H9 (cell line): Measurements from ENCODE around the gene TRIM59. TPM values are rescaled to one million over a fixed set of nuclear protein-coding genes. Genes with fewer than 3 reads are reported as not detected.

Experiments used
- DNase-seq: peaks from one replicate; pipeline ENCODE4 v3.0.0-alpha.2; 2017
- H2AFZ ChIP-seq: one replicate; pipeline ENCODE4 v1.6.1; 2013; ENCODE audit warnings: mild to moderate bottlenecking, low read length, control low read depth, moderate library complexity
- H2AK5ac ChIP-seq: 2 replicates; pipeline ENCODE4 v1.6.1; 2013; ENCODE audit warnings: low read length, control low read depth, mixed read lengths; ENCODE audit not compliant: insufficient read length
- H2BK120ac ChIP-seq: one replicate; pipeline ENCODE4 v1.6.1; 2013; ENCODE audit warnings: low read depth, mild to moderate bottlenecking, low read length, control low read depth, inconsistent platforms; ENCODE audit not compliant: poor library complexity, severe bottlenecking
- H2BK12ac ChIP-seq: 2 replicates; pipeline ENCODE4 v1.6.1; 2013; ENCODE audit warnings: low read length, control low read depth, mixed read lengths, low read depth; ENCODE audit not compliant: insufficient read length
- H2BK15ac ChIP-seq: 2 replicates; pipeline ENCODE4 v1.6.1; 2013; ENCODE audit warnings: low read depth, low read length, control low read depth
- H2BK20ac ChIP-seq: one replicate; pipeline ENCODE4 v1.6.1; 2013; ENCODE audit warnings: low read depth, mild to moderate bottlenecking, low read length, control low read depth, inconsistent platforms; ENCODE audit not compliant: poor library complexity, severe bottlenecking
- H2BK5ac ChIP-seq: 2 replicates; pipeline ENCODE4 v1.6.1; 2013; ENCODE audit warnings: low read length, control low read depth, mixed read lengths; ENCODE audit not compliant: insufficient read length
- H3K14ac ChIP-seq: 2 replicates; pipeline ENCODE4 v1.6.1; 2013; ENCODE audit warnings: low read length, control low read depth; ENCODE audit not compliant: insufficient read depth
- H3K18ac ChIP-seq: 2 replicates; pipeline ENCODE4 v1.6.1; 2013; ENCODE audit warnings: low read depth, mild to moderate bottlenecking, mixed read lengths, low read length, control low read depth; ENCODE audit not compliant: insufficient read length
- H3K23ac ChIP-seq: 2 replicates; pipeline ENCODE4 v1.6.1; 2013; ENCODE audit warnings: low read length, control low read depth, mixed read lengths, low read depth; ENCODE audit not compliant: insufficient read length
- H3K23me2 ChIP-seq: 2 replicates; pipeline ENCODE4 v1.6.1; 2013; ENCODE audit warnings: low read depth, mild to moderate bottlenecking, mixed read lengths, low read length, control low read depth; ENCODE audit not compliant: insufficient read length, poor library complexity, severe bottlenecking
- H3K27ac ChIP-seq: 2 replicates; pipeline ENCODE4 v1.5.1; 2013; ENCODE audit warnings: low read length, control low read depth, mixed read lengths, low read depth; ENCODE audit not compliant: insufficient read length
- H3K27me3 ChIP-seq: 2 replicates; pipeline ENCODE4 v1.6.1; 2013; ENCODE audit warnings: low read length, control low read depth, inconsistent platforms; ENCODE audit not compliant: insufficient read depth
- H3K4ac ChIP-seq: 2 replicates; pipeline ENCODE4 v1.6.1; 2013; ENCODE audit warnings: low read depth, mild to moderate bottlenecking, control low read depth, inconsistent platforms, low read length, moderate library complexity
- H3K4me1 ChIP-seq: 2 replicates; pipeline ENCODE4 v1.6.1; 2013; ENCODE audit warnings: low read length, control low read depth, inconsistent platforms; ENCODE audit not compliant: insufficient read depth
- H3K4me2 ChIP-seq: 2 replicates; pipeline ENCODE4 v1.6.1; 2013; ENCODE audit warnings: low read length, control low read depth, mixed read lengths; ENCODE audit not compliant: insufficient read length, insufficient read depth
- H3K56ac ChIP-seq: 2 replicates; pipeline ENCODE4 v1.6.1; 2013; ENCODE audit warnings: low read depth, mild to moderate bottlenecking, mixed read lengths, low read length, control low read depth; ENCODE audit not compliant: insufficient read length
- H3K79me1 ChIP-seq: 2 replicates; pipeline ENCODE4 v1.6.1; 2013; ENCODE audit warnings: low read depth, mild to moderate bottlenecking, moderate library complexity, low read length, control low read depth, inconsistent platforms; ENCODE audit not compliant: insufficient read depth, poor library complexity, severe bottlenecking
- H3K79me2 ChIP-seq: 2 replicates; pipeline ENCODE4 v1.6.1; 2013; ENCODE audit warnings: low read length, control low read depth, inconsistent platforms; ENCODE audit not compliant: insufficient read depth
- H3K9ac ChIP-seq: 2 replicates; pipeline ENCODE4 v1.6.1; 2013; ENCODE audit warnings: low read length, control low read depth, mixed read lengths; ENCODE audit not compliant: insufficient read length; ENCODE audit errors: extremely low read depth
- H3K9me3 ChIP-seq: one replicate; pipeline ENCODE4 v1.6.1; 2013; ENCODE audit warnings: low read depth, low read length, inconsistent platforms; ENCODE audit not compliant: control insufficient read depth
- H3T11ph ChIP-seq: one replicate; pipeline ENCODE4 v1.6.1; 2013; ENCODE audit warnings: mild to moderate bottlenecking, low read length, control low read depth, inconsistent platforms
- H4K20me1 ChIP-seq: one replicate; pipeline ENCODE4 v1.6.1; 2013; ENCODE audit not compliant: control insufficient read depth, insufficient read length, insufficient read depth
- H4K5ac ChIP-seq: 2 replicates; pipeline ENCODE4 v1.6.1; 2013; ENCODE audit warnings: low read depth, mild to moderate bottlenecking, mixed read lengths, low read length, control low read depth; ENCODE audit not compliant: insufficient read length
- H4K8ac ChIP-seq: replicated peaks from 2 replicates; pipeline ENCODE4 v1.6.1; 2013; ENCODE audit warnings: low read length, control low read depth, mixed read lengths, low read depth; ENCODE audit not compliant: insufficient read length
- H4K91ac ChIP-seq: 2 replicates; pipeline ENCODE4 v1.6.1; 2013; ENCODE audit warnings: low read depth, mild to moderate bottlenecking, moderate library complexity, mixed read lengths, low read length, control low read depth; ENCODE audit not compliant: insufficient read length
- H3K27ac Mint-ChIP-seq, 3 experiments: 2 replicates in 2 of 3; 3 replicates in 1 of 3; pipeline ENCODE4 v1.8.0; 2020 to 2021; ENCODE audit warnings: mixed read lengths in 3 of 3, mild to moderate bottlenecking in 1 of 3, moderate library complexity in 1 of 3
- H3K27me3 Mint-ChIP-seq: 2 replicates; pipeline ENCODE4 v1.8.0; 2021; ENCODE audit warnings: low read depth, mild to moderate bottlenecking, moderate library complexity, mixed read lengths
- H3K36me3 Mint-ChIP-seq, 3 experiments: 2 replicates in 2 of 3; 3 replicates in 1 of 3; pipeline ENCODE4 v1.8.0; 2020 to 2021; ENCODE audit warnings: low read depth in 3 of 3, mixed read lengths in 3 of 3; ENCODE audit not compliant: insufficient read depth in 1 of 3
- H3K4me1 Mint-ChIP-seq, 2 experiments: 2 replicates each; pipeline ENCODE4 v1.8.0; 2020; ENCODE audit warnings: mixed read lengths in 2 of 2
- H3K4me3 Mint-ChIP-seq, 2 experiments: 2 replicates in 1 of 2; 3 replicates in 1 of 2; pipeline ENCODE4 v1.8.0; 2020 to 2021; ENCODE audit warnings: mild to moderate bottlenecking in 2 of 2, mixed read lengths in 2 of 2, moderate library complexity in 1 of 2
- H3K9me3 Mint-ChIP-seq, 2 experiments: 2 replicates in 1 of 2; 3 replicates in 1 of 2; pipeline ENCODE4 v1.8.0; 2020; ENCODE audit warnings: mild to moderate bottlenecking in 2 of 2, mixed read lengths in 2 of 2, moderate library complexity in 1 of 2
- whole genome bisulfite sequencing: extraction: QIAGEN DNeasy Blood & Tissue Kit; methylation state at CpG from one replicate; pipeline ENCODE4 v1.1.7; 2013; ENCODE audit warnings: missing lambda C conversion rate, low lambda C conversion rate, mixed read lengths; ENCODE audit not compliant: insufficient read length; ENCODE audit errors: extremely low coverage; 5-methylcytosine and 5-hydroxymethylcytosine counted together
- total RNA-seq: library from RNA; stranded (reverse); gene quantifications from 2 replicates; pipeline ENCODE4 v1.2.1, GENCODE V29; 2021
- TF ChIP-seq, protein P1 (sequence below): fragments of 200-600 bp; sonication (generic); conservative IDR thresholded peaks from 3 replicates; pipeline ENCODE4 v1.8.0; 2021; ENCODE audit warnings: antibody characterized with exemption, mild to moderate bottlenecking

Gene TRIM59
- total RNA-seq, 1 experiment from 2014 or later = 47.6 TPM

DNA sequence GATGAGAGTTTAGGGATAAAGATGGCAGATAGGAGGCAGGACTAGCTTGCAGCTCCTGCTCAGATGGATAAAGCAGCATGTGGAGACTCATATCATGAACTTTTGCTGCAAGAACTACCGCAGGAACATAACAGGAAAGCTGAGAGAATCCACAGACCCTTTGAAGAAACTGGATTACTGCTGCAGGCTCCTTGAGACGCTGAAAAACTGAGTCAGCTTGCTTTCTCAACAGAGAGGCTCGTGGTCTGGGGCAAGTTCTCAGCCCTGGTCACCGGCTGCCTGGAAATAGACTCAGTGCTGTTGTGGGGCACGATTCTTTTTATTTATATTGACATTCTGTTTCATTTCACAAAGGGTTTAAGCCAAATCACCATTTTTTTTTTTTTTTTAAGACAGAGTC is 28.8 kb upstream of the TRIM59 start:
- Histone ChIP-seq H4K91ac (no peak overlapping the region), H3K4me1 (no peaks in the 10 kb centered on the region), H4K8ac (no peak overlapping the region), H2BK15ac (no peak overlapping the region), H3K14ac (no peak overlapping the region), H2BK20ac (no peak overlapping the region), H3K9ac (no peak overlapping the region), H3K4ac (no peak overlapping the region), H3K79me1 (no peaks in the 10 kb centered on the region), H3K4me2 (no peak overlapping the region), H3K79me2 (no peaks in the 10 kb centered on the region), H3K18ac (no peak overlapping the region), H3K27ac (no peak overlapping the region), H3T11ph (no peak overlapping the region), H4K5ac (no peak overlapping the region), H2AK5ac (no peak overlapping the region), H3K27me3 (no peaks in the 10 kb centered on the region), H2BK120ac (no peak overlapping the region), H3K9me3 (no peaks in the 10 kb centered on the region), H2AFZ (no peak overlapping the region), H3K23me2 (no peaks in the 10 kb centered on the region), H3K56ac (no peak overlapping the region), H2BK5ac (no peak overlapping the region), H4K20me1 (no peaks in the 10 kb centered on the region), H3K23ac (no peak overlapping the region), H2BK12ac (no peak overlapping the region)
- TF ChIP-seq, protein P1, sequence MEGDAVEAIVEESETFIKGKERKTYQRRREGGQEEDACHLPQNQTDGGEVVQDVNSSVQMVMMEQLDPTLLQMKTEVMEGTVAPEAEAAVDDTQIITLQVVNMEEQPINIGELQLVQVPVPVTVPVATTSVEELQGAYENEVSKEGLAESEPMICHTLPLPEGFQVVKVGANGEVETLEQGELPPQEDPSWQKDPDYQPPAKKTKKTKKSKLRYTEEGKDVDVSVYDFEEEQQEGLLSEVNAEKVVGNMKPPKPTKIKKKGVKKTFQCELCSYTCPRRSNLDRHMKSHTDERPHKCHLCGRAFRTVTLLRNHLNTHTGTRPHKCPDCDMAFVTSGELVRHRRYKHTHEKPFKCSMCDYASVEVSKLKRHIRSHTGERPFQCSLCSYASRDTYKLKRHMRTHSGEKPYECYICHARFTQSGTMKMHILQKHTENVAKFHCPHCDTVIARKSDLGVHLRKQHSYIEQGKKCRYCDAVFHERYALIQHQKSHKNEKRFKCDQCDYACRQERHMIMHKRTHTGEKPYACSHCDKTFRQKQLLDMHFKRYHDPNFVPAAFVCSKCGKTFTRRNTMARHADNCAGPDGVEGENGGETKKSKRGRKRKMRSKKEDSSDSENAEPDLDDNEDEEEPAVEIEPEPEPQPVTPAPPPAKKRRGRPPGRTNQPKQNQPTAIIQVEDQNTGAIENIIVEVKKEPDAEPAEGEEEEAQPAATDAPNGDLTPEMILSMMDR = no peak
- WGBS = no CpG with 5 or more reads among the region's 5 CpGs
- DNase-seq = no peak
- Mint-ChIP-seq H3K27me3 (peaks cover 3% of the 10 kb centered on the region; the same call in 1 of the 2 replicates), H3K4me3 (no peak overlapping the region), H3K36me3 (no peaks in the 10 kb centered on the region), H3K27ac (no peak overlapping the region), H3K4me1 (peaks cover 2 to 3% of the 10 kb centered on the region in 2 experiments; a peak in 1 of 4 replicates), H3K9me3 (no peaks in the 10 kb centered on the region)
